Neuronal stem cell (in vitro differentiated cells): ENCODE data around the gene CNOT11.
"Not testable (repeated sequence)": the region's sequence is repeated elsewhere in the genome, so short reads cannot be mapped to it uniquely, and the experiment has no call there.

Experiments used
- DNase-seq: peaks from one replicate; pipeline ENCODE4 v3.0.0-alpha.2; 2013; ENCODE audit warnings: low spot score
- H2AFZ ChIP-seq: one replicate; pipeline ENCODE4 v1.6.1; 2013; ENCODE audit warnings: mild to moderate bottlenecking, low read length, inconsistent platforms
- H2AK5ac ChIP-seq: 2 replicates; pipeline ENCODE4 v1.6.1; 2013; ENCODE audit warnings: low read depth, mild to moderate bottlenecking, inconsistent platforms, low read length, moderate library complexity, mixed read lengths
- H2BK120ac ChIP-seq: 2 replicates; pipeline ENCODE4 v1.6.1; 2013; ENCODE audit warnings: low read depth, mild to moderate bottlenecking, inconsistent platforms, low read length, moderate library complexity, mixed read lengths
- H2BK12ac ChIP-seq: one replicate; pipeline ENCODE4 v1.6.1; 2013; ENCODE audit warnings: low read length, inconsistent platforms
- H2BK15ac ChIP-seq: 2 replicates; pipeline ENCODE4 v1.6.1; 2013; ENCODE audit warnings: mild to moderate bottlenecking, low read length, inconsistent platforms, mixed read lengths
- H2BK5ac ChIP-seq: one replicate; pipeline ENCODE4 v1.6.1; 2013; ENCODE audit warnings: inconsistent platforms, mild to moderate bottlenecking, low read length, moderate library complexity
- H3K14ac ChIP-seq: one replicate; pipeline ENCODE4 v1.6.1; 2013; ENCODE audit warnings: low read length, inconsistent platforms
- H3K18ac ChIP-seq: 2 replicates; pipeline ENCODE4 v1.6.1; 2013; ENCODE audit warnings: low read length, inconsistent platforms
- H3K23ac ChIP-seq: 2 replicates; pipeline ENCODE4 v1.6.1; 2013; ENCODE audit warnings: low read depth, mild to moderate bottlenecking, mixed read lengths, low read length, inconsistent platforms; ENCODE audit not compliant: poor library complexity
- H3K27ac ChIP-seq: replicated peaks from 3 replicates; pipeline ENCODE4 v1.5.1; 2013; ENCODE audit warnings: low read length, inconsistent platforms
- H3K27me3 ChIP-seq, 3 experiments: 2 replicates each; pipeline ENCODE4 v1.6.1; 2013; ENCODE audit warnings: low read length in 3 of 3, mild to moderate bottlenecking in 2 of 3, inconsistent platforms in 1 of 3, low read depth in 1 of 3, mixed read lengths in 1 of 3, moderate library complexity in 1 of 3; ENCODE audit not compliant: control insufficient read depth in 3 of 3, insufficient read depth in 3 of 3
- H3K36me3 ChIP-seq, 2 donors: replicated peaks in 1 of 2; 2 replicates each; pipeline ENCODE4 v1.6.1; 2013; ENCODE audit warnings: low read length in 2 of 2; ENCODE audit not compliant: control insufficient read depth in 2 of 2, insufficient read depth in 2 of 2
- H3K4ac ChIP-seq: 2 replicates; pipeline ENCODE4 v1.6.1; 2013; ENCODE audit warnings: inconsistent platforms, mild to moderate bottlenecking, low read length, moderate library complexity
- H3K4me1 ChIP-seq, 2 donors: 1 replicate in 1 of 2; 2 replicates in 1 of 2; pipeline ENCODE4 v1.6.1; 2013; ENCODE audit warnings: low read length in 2 of 2, low read depth in 1 of 2; ENCODE audit not compliant: control insufficient read depth in 2 of 2, insufficient read depth in 1 of 2
- H3K4me2 ChIP-seq: one replicate; pipeline ENCODE4 v1.6.1; 2013; ENCODE audit warnings: mild to moderate bottlenecking, low read length, inconsistent platforms; ENCODE audit not compliant: insufficient read depth, poor library complexity, severe bottlenecking
- H3K4me3 ChIP-seq, 2 donors: 2 replicates each; pipeline ENCODE4 v1.5.1; 2013; ENCODE audit warnings: low read length in 2 of 2, mild to moderate bottlenecking in 2 of 2, inconsistent platforms in 1 of 2, moderate library complexity in 1 of 2
- H3K79me1 ChIP-seq: one replicate; pipeline ENCODE4 v1.6.1; 2013; ENCODE audit warnings: low read depth, mild to moderate bottlenecking, inconsistent platforms, low read length, moderate library complexity
- H3K9ac ChIP-seq: one replicate; pipeline ENCODE4 v1.6.1; 2013; ENCODE audit warnings: mild to moderate bottlenecking, low read depth, low read length, inconsistent platforms; ENCODE audit not compliant: poor library complexity
- H3K9me3 ChIP-seq, 2 donors: replicated peaks in 1 of 2; 2 replicates each; pipeline versions ENCODE3 to v1.6.1; 2013; ENCODE audit warnings: low read length in 2 of 2, mild to moderate bottlenecking in 2 of 2, inconsistent platforms in 1 of 2, low read depth in 1 of 2, mixed read lengths in 1 of 2, moderate library complexity in 1 of 2; ENCODE audit not compliant: control insufficient read depth in 2 of 2, insufficient read depth in 1 of 2
- H4K8ac ChIP-seq: one replicate; pipeline ENCODE4 v1.6.1; 2013; ENCODE audit warnings: low read depth, mild to moderate bottlenecking, inconsistent platforms, low read length, moderate library complexity
- H4K91ac ChIP-seq: one replicate; pipeline ENCODE4 v1.6.1; 2013; ENCODE audit warnings: low read length, low read depth, mild to moderate bottlenecking, inconsistent platforms; ENCODE audit not compliant: poor library complexity
- WGBS, 2 donors: extraction: QIAGEN DNeasy Blood & Tissue Kit; methylation state at CpG; one replicate each; pipeline ENCODE4 v1.1.7; 2013; ENCODE audit warnings: missing lambda C conversion rate in 2 of 2, mixed read lengths in 1 of 2; ENCODE audit not compliant: insufficient read length in 2 of 2, insufficient replicate concordance in 1 of 2; ENCODE audit errors: extremely low coverage in 2 of 2; 5-methylcytosine and 5-hydroxymethylcytosine counted together

The CNOT11 gene

DNA sequence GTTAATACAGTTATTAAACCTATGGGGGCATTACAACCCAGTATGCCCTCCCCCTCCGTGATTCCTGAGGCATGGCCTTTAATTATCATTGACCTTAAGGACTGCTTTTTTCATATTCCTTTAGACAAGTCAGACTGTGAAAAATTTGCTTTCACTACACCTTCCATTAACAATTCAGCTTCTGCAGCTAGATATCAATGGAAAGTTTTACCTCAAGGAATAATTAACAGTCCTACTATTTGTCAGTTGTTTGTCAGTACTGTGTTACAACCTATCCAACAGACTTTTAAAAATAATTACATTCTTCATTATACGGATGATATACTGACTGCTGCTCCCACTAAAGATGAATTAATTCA is 12.9 kb upstream of the CNOT11 start:
- not testable (repeated sequence) for H4K8ac ChIP-seq, H3K4me1 ChIP-seq, H2BK15ac ChIP-seq, H3K4ac ChIP-seq, H2BK5ac ChIP-seq, H3K4me3 ChIP-seq, H3K79me1 ChIP-seq, H3K9ac ChIP-seq, H2AFZ ChIP-seq, H2BK12ac ChIP-seq, DNase-seq, H3K9me3 ChIP-seq, H3K27me3 ChIP-seq, H2BK120ac ChIP-seq, H3K23ac ChIP-seq, H3K27ac ChIP-seq, H3K14ac ChIP-seq, H3K36me3 ChIP-seq, H3K4me2 ChIP-seq, H4K91ac ChIP-seq, H2AK5ac ChIP-seq, H3K18ac ChIP-seq
- whole genome bisulfite sequencing, 2 donors: no CpG with 5 or more reads among the region's 2 CpGs

DNA sequence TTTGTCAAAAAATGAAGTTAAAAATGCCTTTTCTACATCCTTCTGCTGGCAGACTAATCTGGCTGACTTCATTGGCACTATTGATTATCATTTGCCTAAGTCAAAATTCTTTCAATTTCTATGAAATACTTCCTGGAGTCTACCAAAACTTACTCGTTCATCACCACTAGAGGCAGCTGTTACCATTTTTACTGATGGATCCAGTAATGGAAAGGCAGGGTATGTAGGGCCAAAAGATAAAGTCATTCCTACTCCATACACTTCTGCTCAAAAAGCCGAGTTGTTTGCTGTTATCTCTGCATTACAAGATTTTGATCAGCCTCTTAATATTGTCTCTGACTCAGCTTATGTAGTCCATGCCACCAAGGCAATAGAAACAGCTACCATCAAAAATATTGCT is 12.0 kb upstream of the CNOT11 start:
- not testable (repeated sequence) for H3K4ac ChIP-seq, H3K79me1 ChIP-seq, H3K4me2 ChIP-seq, H4K8ac ChIP-seq, H2BK120ac ChIP-seq, H2BK5ac ChIP-seq, H3K27ac ChIP-seq, H4K91ac ChIP-seq, H3K36me3 ChIP-seq, H2BK12ac ChIP-seq, H2AK5ac ChIP-seq, DNase-seq, H2BK15ac ChIP-seq, H3K27me3 ChIP-seq, H3K4me1 ChIP-seq, H3K14ac ChIP-seq, H3K18ac ChIP-seq, H3K9me3 ChIP-seq, H3K4me3 ChIP-seq, H3K9ac ChIP-seq, H3K23ac ChIP-seq
- WGBS, 2 donors: no CpG with 5 or more reads among the region's 2 CpGs
- H2AFZ ChIP-seq: peak overlapping the region; percentile 22

DNA sequence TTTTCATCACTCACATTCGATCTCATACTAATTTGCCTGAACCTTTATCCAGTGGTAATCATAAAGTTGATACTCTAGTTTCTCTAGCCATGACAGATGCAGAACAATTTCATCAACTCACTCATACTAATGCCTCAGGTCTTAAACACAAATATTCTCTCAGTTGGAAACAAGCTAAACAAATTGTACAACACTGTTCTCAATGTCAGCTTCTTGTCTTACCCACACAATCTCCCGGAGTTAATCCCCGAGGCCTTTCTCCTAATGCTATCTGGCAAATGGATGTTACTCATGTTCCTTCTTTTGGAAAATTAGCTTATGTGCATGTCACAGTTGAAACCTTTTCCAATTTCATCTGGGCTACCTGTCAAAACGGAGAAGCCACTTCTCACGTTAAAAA is 11.5 kb upstream of the CNOT11 start:
- H3K9me3 ChIP-seq: no peaks in the 10 kb centered on the region
- no peak overlapping the region for H2AFZ ChIP-seq
- H3K18ac ChIP-seq: no peak overlapping the region
- H4K8ac ChIP-seq: no peak overlapping the region
- no peaks in the 10 kb centered on the region for H3K4me1 ChIP-seq
- no peak overlapping the region for H2BK5ac ChIP-seq
- no peaks in the 10 kb centered on the region for H3K36me3 ChIP-seq
- no CpG with 5 or more reads among the region's 5 CpGs for WGBS, 2 donors
- H2BK12ac ChIP-seq: no peak overlapping the region
- no peak overlapping the region for H4K91ac ChIP-seq
- no peak overlapping the region for H2BK120ac ChIP-seq
- H3K23ac ChIP-seq: no peak overlapping the region
- no peak overlapping the region for H3K4me2 ChIP-seq
- no peak overlapping the region for H3K4ac ChIP-seq
- H3K14ac ChIP-seq: no peak overlapping the region
- no peaks in the 10 kb centered on the region for H3K79me1 ChIP-seq
- no peak overlapping the region for H3K4me3 ChIP-seq
- H3K27me3 ChIP-seq: no peaks in the 10 kb centered on the region
- no peak overlapping the region for H3K9ac ChIP-seq
- no peak for DNase-seq
- no peak overlapping the region for H2AK5ac ChIP-seq
- H3K27ac ChIP-seq: no peak overlapping the region
- H2BK15ac ChIP-seq: no peak overlapping the region

DNA sequence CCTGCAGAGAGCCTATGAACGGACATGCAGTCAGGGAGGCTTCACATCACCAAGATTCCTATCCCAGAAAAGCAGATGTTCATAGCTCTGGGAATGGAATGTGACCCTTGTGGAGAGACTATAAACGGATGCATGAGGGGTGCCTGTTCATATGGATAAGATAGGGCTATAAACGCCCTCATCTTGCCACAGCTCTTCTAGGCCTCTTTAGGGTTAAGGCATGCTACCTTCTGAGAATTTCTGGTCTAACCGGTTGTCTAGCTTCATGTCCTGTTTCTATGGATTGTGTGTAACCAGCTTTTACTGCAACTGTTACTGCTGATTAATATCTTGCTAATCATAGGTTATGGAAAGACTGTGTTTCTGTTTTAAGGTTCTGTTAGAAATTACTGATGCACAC is 8.3 kb upstream of the CNOT11 start:
- H3K4me3 ChIP-seq, H2BK120ac ChIP-seq, H4K8ac ChIP-seq, H3K36me3 ChIP-seq, H3K4ac ChIP-seq, H3K27me3 ChIP-seq, H2BK5ac ChIP-seq, H2AFZ ChIP-seq, H3K27ac ChIP-seq, H3K9me3 ChIP-seq, H3K23ac ChIP-seq, H2AK5ac ChIP-seq, H2BK12ac ChIP-seq, H3K9ac ChIP-seq, H4K91ac ChIP-seq, H3K4me2 ChIP-seq, H3K79me1 ChIP-seq, H3K4me1 ChIP-seq, H3K14ac ChIP-seq, H2BK15ac ChIP-seq, DNase-seq, H3K18ac ChIP-seq: not testable (repeated sequence)
- no CpG with 5 or more reads among the region's 4 CpGs for WGBS, 2 donors
